H1 (cell line): ENCODE measurements around the gene KCNQ2. TPM values are rescaled to one million over a fixed set of nuclear protein-coding genes. Genes with fewer than 3 reads are reported as not detected.

Experiments
- CTCF ChIA-PET: fragments of 300-600 bp; sonication (Branson Sonifier 250); formaldehyde crosslinking; loops from one replicate; lab custom pipeline; 2021; ENCODE audit not compliant: partially characterized antibody; lab: Charles Lee
- POLR2A ChIA-PET: fragments of 300-600 bp; sonication (Branson Sonifier 250); formaldehyde crosslinking; loops from one replicate; lab custom pipeline; 2021; ENCODE audit warnings: inconsistent platforms; ENCODE audit not compliant: partially characterized antibody; lab: Charles Lee
- DNase-seq, 2 experiments: peaks; one replicate each; pipeline versions ENCODE4 v3.0.0 to v3.0.0-alpha.2; 2010 to 2022; ENCODE audit warnings: low spot score in 2 of 2, low read depth in 1 of 2, mixed read lengths in 1 of 2
- FAIRE-seq: peaks from 2 replicates; lab custom pipeline; 2011; peaks lifted over from hg19 to GRCh38; lab: Jason Lieb, UNC
- H2AFZ ChIP-seq: 2 replicates; pipeline ENCODE4 v1.8.1; 2012; ENCODE audit warnings: low read length, inconsistent platforms
- H2AK5ac ChIP-seq: 2 replicates; pipeline ENCODE4 v1.6.1; 2013; ENCODE audit warnings: low read depth, low read length
- H2BK120ac ChIP-seq: replicated peaks from 2 replicates; pipeline ENCODE3; 2013; ENCODE audit warnings: low read depth, low read length, inconsistent platforms
- H2BK12ac ChIP-seq: 2 replicates; pipeline ENCODE4 v1.6.1; 2013; ENCODE audit warnings: low read depth, low read length
- H2BK15ac ChIP-seq: 2 replicates; pipeline ENCODE4 v1.6.1; 2013; ENCODE audit warnings: low read length
- H2BK20ac ChIP-seq: 2 replicates; pipeline ENCODE4 v1.6.1; 2013; ENCODE audit warnings: low read length
- H2BK5ac ChIP-seq: 2 replicates; pipeline ENCODE4 v1.6.1; 2013; ENCODE audit warnings: low read depth, low read length
- H3K14ac ChIP-seq: 2 replicates; pipeline ENCODE4 v1.6.1; 2013; ENCODE audit warnings: inconsistent platforms; ENCODE audit not compliant: insufficient read length
- H3K18ac ChIP-seq: 2 replicates; pipeline ENCODE4 v1.6.1; 2013; ENCODE audit warnings: low read length; ENCODE audit errors: extremely low read depth
- H3K23ac ChIP-seq: 2 replicates; pipeline ENCODE4 v1.6.1; 2013; ENCODE audit warnings: inconsistent platforms; ENCODE audit not compliant: insufficient read length
- H3K23me2 ChIP-seq: 2 replicates; pipeline ENCODE4 v1.6.1; 2013; ENCODE audit warnings: low read depth, low read length
- H3K27ac ChIP-seq: 2 replicates; pipeline ENCODE4 v1.6.1; 2011; ENCODE audit warnings: low read depth, low read length, inconsistent platforms
- H3K27me3 ChIP-seq, 4 experiments: replicated peaks in 1 of 4; 1 replicate in 1 of 4; 2 replicates in 3 of 4; pipeline versions ENCODE4 v1.6.1 to v1.8.1; 2011 to 2013; ENCODE audit warnings: low read length in 3 of 4, mild to moderate bottlenecking in 3 of 4, inconsistent platforms in 2 of 4, mixed read lengths in 2 of 4, moderate library complexity in 1 of 4; ENCODE audit not compliant: control insufficient read depth in 3 of 4, insufficient read depth in 3 of 4; ENCODE audit errors: extremely low read depth in 1 of 4
- H3K36me3 ChIP-seq, 4 experiments: 2 replicates each; pipeline versions ENCODE4 v1.6.1 to v1.8.1; 2011 to 2013; ENCODE audit warnings: mild to moderate bottlenecking in 4 of 4, low read length in 3 of 4, moderate library complexity in 2 of 4, control low read depth in 1 of 4, inconsistent platforms in 1 of 4; ENCODE audit not compliant: insufficient read depth in 4 of 4, control insufficient read depth in 2 of 4
- H3K4ac ChIP-seq: replicated peaks from 2 replicates; pipeline ENCODE3; 2013; ENCODE audit warnings: low read length, low read depth, mixed read lengths, inconsistent platforms; ENCODE audit not compliant: insufficient read length
- H3K4me1 ChIP-seq, 4 experiments: replicated peaks in 1 of 4; 1 replicate in 1 of 4; 2 replicates in 3 of 4; pipeline versions ENCODE4 v1.6.1 to v1.8.1; 2011 to 2013; ENCODE audit warnings: low read length in 3 of 4, inconsistent platforms in 2 of 4, mixed read lengths in 1 of 4; ENCODE audit not compliant: insufficient read depth in 4 of 4, control insufficient read depth in 3 of 4
- H3K4me2 ChIP-seq, 2 experiments: 2 replicates each; pipeline versions ENCODE4 v1.6.1 to v1.8.1; 2011 to 2013; ENCODE audit warnings: low read depth in 2 of 2, low read length in 2 of 2, control low read depth in 1 of 2, inconsistent platforms in 1 of 2, mild to moderate bottlenecking in 1 of 2; ENCODE audit not compliant: insufficient read depth in 1 of 2
- H3K4me3 ChIP-seq, 4 experiments: fragments of 200-600, 300-600 bp in 1 of 4; sonication (generic), shearing (Covaris generic), sonication (Bioruptor Twin) in 1 of 4; 2 replicates each; pipeline versions ENCODE4 v1.5.1 to v1.8.1; 2011 to 2016; ENCODE audit warnings: low read length in 4 of 4, low read depth in 3 of 4, control low read depth in 2 of 4, inconsistent platforms in 2 of 4, mild to moderate bottlenecking in 2 of 4, mixed read lengths in 1 of 4, moderate library complexity in 1 of 4; ENCODE audit not compliant: insufficient read depth in 2 of 4; ENCODE audit errors: extremely low read depth in 1 of 4
- H3K56ac ChIP-seq: replicated peaks from 2 replicates; pipeline ENCODE3; 2013; ENCODE audit warnings: low read depth, mild to moderate bottlenecking, mixed read lengths, low read length, inconsistent platforms; ENCODE audit not compliant: insufficient read length
- H3K79me1 ChIP-seq: 2 replicates; pipeline ENCODE4 v1.6.1; 2013; ENCODE audit warnings: low read depth, low read length, control low read depth
- H3K79me2 ChIP-seq, 2 experiments: 2 replicates each; pipeline versions ENCODE4 v1.6.1 to v1.8.1; 2012 to 2013; ENCODE audit warnings: low read length in 2 of 2, mild to moderate bottlenecking in 2 of 2, inconsistent platforms in 1 of 2; ENCODE audit not compliant: insufficient read depth in 2 of 2, control insufficient read depth in 1 of 2
- H3K9ac ChIP-seq, 4 experiments: replicated peaks in 1 of 4; 1 replicate in 1 of 4; 2 replicates in 3 of 4; pipeline versions ENCODE4 v1.6.1 to v1.8.1; 2011 to 2013; ENCODE audit warnings: low read depth in 3 of 4, low read length in 3 of 4, control low read depth in 2 of 4, mild to moderate bottlenecking in 2 of 4, moderate library complexity in 2 of 4, inconsistent platforms in 1 of 4; ENCODE audit errors: extremely low read depth in 1 of 4
- H3K9me3 ChIP-seq, 2 experiments: 2 replicates each; pipeline versions ENCODE4 v1.6.1 to v1.8.1; 2012 to 2013; ENCODE audit warnings: mild to moderate bottlenecking in 2 of 2, moderate library complexity in 2 of 2, control low read depth in 1 of 2, inconsistent platforms in 1 of 2, low read depth in 1 of 2, low read length in 1 of 2, mixed read lengths in 1 of 2; ENCODE audit not compliant: insufficient read depth in 2 of 2
- H4K20me1 ChIP-seq, 2 experiments: replicated peaks in 1 of 2; 2 replicates each; pipeline versions ENCODE3 to v1.8.1; 2011 to 2013; ENCODE audit warnings: inconsistent platforms in 2 of 2, low read length in 2 of 2, mild to moderate bottlenecking in 1 of 2; ENCODE audit not compliant: insufficient read depth in 2 of 2, control insufficient read depth in 1 of 2
- H4K5ac ChIP-seq: 2 replicates; pipeline ENCODE4 v1.6.1; 2013; ENCODE audit warnings: low read length, low read depth, mixed read lengths, inconsistent platforms; ENCODE audit not compliant: insufficient read length
- H4K8ac ChIP-seq: 2 replicates; pipeline ENCODE4 v1.8.0; 2013; ENCODE audit warnings: mild to moderate bottlenecking, moderate library complexity, low read length, inconsistent platforms; ENCODE audit not compliant: insufficient read depth; ENCODE audit errors: extremely low read depth
- H4K91ac ChIP-seq: replicated peaks from 2 replicates; pipeline ENCODE3; 2013; ENCODE audit warnings: low read length, mixed read lengths, inconsistent platforms; ENCODE audit not compliant: insufficient read length
- ASH2L ChIP-seq: fragments of 200-600, 300-600 bp; sonication (generic); IDR thresholded peaks from one replicate; pipeline ENCODE4 v1.7.1; 2017; ENCODE audit warnings: low read length
- BCL11A ChIP-seq, 2 experiments: IDR thresholded peaks; one replicate each; pipeline ENCODE4 v1.6.1; 2011; ENCODE audit warnings: low read depth in 2 of 2, low read length in 2 of 2, mild to moderate bottlenecking in 2 of 2
- CHD1 ChIP-seq: IDR thresholded peaks from 2 replicates; pipeline ENCODE4 v1.6.1; 2012; ENCODE audit warnings: low read depth, low read length, improper control_type of control experiment
- EP300 ChIP-seq, 2 experiments: IDR thresholded peaks; 1 replicate in 1 of 2; 2 replicates in 1 of 2; pipeline ENCODE4 v1.6.1; 2011 to 2012; ENCODE audit warnings: low read depth in 2 of 2, low read length in 2 of 2, mild to moderate bottlenecking in 2 of 2, borderline replicate concordance in 1 of 2, inconsistent platforms in 1 of 2, moderate library complexity in 1 of 2
- FOSL1 ChIP-seq: IDR thresholded peaks from 2 replicates; pipeline ENCODE4 v1.6.1; 2011; ENCODE audit warnings: mild to moderate bottlenecking, low read depth, low read length, moderate library complexity; ENCODE audit not compliant: insufficient read depth
- JUND ChIP-seq: IDR thresholded peaks from 2 replicates; pipeline ENCODE4 v1.6.1; 2011; ENCODE audit warnings: mild to moderate bottlenecking, improper control_type of control experiment, low read length
- KDM4A ChIP-seq: IDR thresholded peaks from one replicate; pipeline ENCODE4 v1.7.1; 2012; ENCODE audit warnings: low read depth, mild to moderate bottlenecking, moderate library complexity, low read length, inconsistent platforms; ENCODE audit not compliant: severe bottlenecking
- KDM5A ChIP-seq: fragments of 200-600 bp; IDR thresholded peaks from 2 replicates; pipeline ENCODE4 v1.7.1; 2012; ENCODE audit warnings: mild to moderate bottlenecking, low read length, inconsistent platforms, mixed read lengths
- POLR2A ChIP-seq, 2 experiments: IDR thresholded peaks; 1 replicate in 1 of 2; 2 replicates in 1 of 2; pipeline ENCODE4 v1.6.1; 2011; ENCODE audit warnings: low read depth in 2 of 2, low read length in 2 of 2, mild to moderate bottlenecking in 2 of 2; ENCODE audit errors: control extremely low read depth in 1 of 2
- RAD21 ChIP-seq, 2 experiments: IDR thresholded peaks in 1 of 2; conservative IDR thresholded peaks in 1 of 2; 2 replicates each; pipeline ENCODE4 v1.6.1; 2011; ENCODE audit warnings: low read depth in 2 of 2, low read length in 2 of 2, improper control_type of control experiment in 1 of 2, inconsistent platforms in 1 of 2, mild to moderate bottlenecking in 1 of 2, moderate library complexity in 1 of 2
- WGBS, 2 experiments: shearing (Covaris generic) in 1 of 2; methylation state at CpG; one replicate each; pipeline versions ENCODE4 v1.1.6 to v1.1.7; 2013 to 2015; ENCODE audit warnings: low lambda C conversion rate in 2 of 2, mixed read lengths in 2 of 2, inconsistent platforms in 1 of 2, low coverage in 1 of 2, missing lambda C conversion rate in 1 of 2; ENCODE audit not compliant: insufficient replicate concordance in 2 of 2, insufficient coverage in 1 of 2, insufficient read length in 1 of 2; ENCODE audit errors: extremely low coverage in 1 of 2, missing lambda C conversion rate in 1 of 2; 5-methylcytosine and 5-hydroxymethylcytosine counted together
- polyA plus RNA-seq, 7 experiments: library from polyadenylated mRNA; depleted of rRNA in 3 of 7; stranded (reverse) in 5 of 7; unstranded in 2 of 7; fragments of >200 nt in 5 of 7; fragments of 200-250 nt in 2 of 7; gene quantifications; 1 replicate in 5 of 7; 2 replicates in 1 of 7; 4 replicates in 1 of 7; pipeline versions ENCODE4 v1.2.1 to v1.2.3, GENCODE V29; 2011 to 2013; ENCODE audit warnings: missing spikeins in 2 of 7, mixed read lengths in 2 of 7
- total RNA-seq: library from RNA; stranded (reverse); fragmentation: NEBNext Ultra II Directional; extraction: Animal tissue kit (Norgen Biotek cat#: 25700); gene quantifications from 2 replicates; pipeline ENCODE4 v1.2.1, GENCODE V29; 2021
- TF ChIP-seq, protein P1 (sequence below): IDR thresholded peaks from 2 replicates; pipeline ENCODE4 v1.6.1; 2012; ENCODE audit warnings: inconsistent platforms

Gene KCNQ2
- total and polyA plus RNA-seq, 2 of the 8 experiments (the other 6 are each of a cell fraction or from before 2014, with no cell fraction given) = 82.6 to 243 TPM

DNA sequence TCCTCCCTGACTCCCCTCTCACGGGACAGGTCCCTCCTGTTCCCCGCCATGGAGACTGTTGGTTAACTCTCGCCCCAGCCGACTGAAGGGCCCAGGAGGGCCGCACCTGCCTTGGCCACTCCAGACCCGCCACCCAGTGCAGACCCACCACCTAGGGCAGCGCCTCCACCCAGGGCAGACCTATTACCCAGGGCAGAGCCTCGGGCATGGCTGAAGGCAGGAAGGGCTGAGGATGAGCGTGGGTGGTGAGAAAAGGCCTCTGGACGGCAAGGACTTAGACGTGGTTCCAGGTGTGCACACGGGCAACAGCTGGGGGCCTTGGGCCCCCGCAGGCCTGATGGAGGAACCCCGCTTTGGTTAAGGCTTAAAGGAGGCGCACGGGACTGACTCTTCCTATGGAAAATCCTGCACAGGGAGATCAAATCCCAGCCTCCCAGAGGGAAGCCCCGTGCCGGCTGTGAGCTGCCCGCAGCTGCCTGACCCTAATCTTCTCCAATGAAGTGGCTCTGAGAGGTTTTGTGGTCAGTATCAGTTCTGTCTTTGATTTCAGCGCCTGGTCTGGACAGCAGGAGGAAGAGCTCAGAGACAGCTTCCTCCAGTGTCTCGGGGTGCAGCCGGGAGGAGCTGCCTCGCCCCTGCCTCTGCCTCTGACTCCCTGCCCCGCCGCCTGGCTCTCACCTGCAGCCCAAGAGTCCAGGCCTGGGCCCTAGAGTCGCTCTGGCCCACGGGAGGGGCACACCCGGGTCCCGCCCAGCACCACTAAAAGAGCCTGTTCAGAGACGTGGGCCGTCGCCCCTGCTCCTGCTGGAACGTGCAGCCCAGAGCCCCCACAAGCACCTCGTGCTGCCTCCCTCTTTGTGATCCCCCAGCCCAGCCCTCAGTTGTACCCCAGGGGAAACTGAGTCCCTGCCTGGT is 99.2 kb downstream of the KCNQ2 start:
- Histone ChIP-seq H3K18ac (no peak overlapping the region), H3K4me1 (peaks cover 3 to 19% (median 14%) of the 10 kb centered on the region in 4 experiments), H4K5ac (no peak overlapping the region), H3K9me3 (no peaks in the 10 kb centered on the region), H3K79me2 (no peaks in the 10 kb centered on the region), H2AFZ (no peak overlapping the region), H3K27ac (no peak overlapping the region), H3K9ac (no peak overlapping the region), H2BK20ac (no peak overlapping the region), H2BK15ac (no peak overlapping the region), H4K8ac (no peak overlapping the region), H3K4ac (no peak overlapping the region), H3K23ac (no peak overlapping the region), H2BK120ac (no peak overlapping the region), H3K79me1 (peaks cover 2% of the 10 kb centered on the region; the same call in 1 of the 2 replicates), H2AK5ac (no peak overlapping the region), H4K91ac (no peak overlapping the region), H3K4me3 (no peak overlapping the region), H3K27me3 (peaks cover 0 to 2% (median 0%) of the 10 kb centered on the region in 4 experiments; a peak in 2 of 7 replicates), H4K20me1 (no peaks in the 10 kb centered on the region), H2BK5ac (no peak overlapping the region), H2BK12ac (no peak overlapping the region), H3K36me3 (no peaks in the 10 kb centered on the region), H3K56ac (no peak overlapping the region), H3K4me2 (no peak overlapping the region), H3K14ac (no peak overlapping the region), H3K23me2 (peaks cover 3% of the 10 kb centered on the region)
- 86% methylated on average over 29 of the region's 34 CpGs; no CpG with 5 or more reads in 1 of the 2 experiments for WGBS, 2 experiments
- CTCF ChIA-PET = interaction anchor here (0.9 to 5.2 kb wide), 5 partner anchors 9 to 169 kb away, joined by 3 to 25 read pairs (median 4); no protein-coding TSS in a partner anchor
- no peak for FAIRE-seq
- POLR2A ChIA-PET = interaction anchor here (0.7 to 1.6 kb wide), 2 partner anchors 12 to 14 kb away, joined by 3 read pairs; partner anchors contain the start of gene CHRNA4
- no peak for DNase-seq
- no peak for TF ChIP-seq POLR2A (IDR thresholded peaks at IDR 0.05; ENCODE audit: control extremely low read depth in 1 of 2, low read depth in 2 of 2, low read length in 2 of 2)
- TF ChIP-seq, protein P1, sequence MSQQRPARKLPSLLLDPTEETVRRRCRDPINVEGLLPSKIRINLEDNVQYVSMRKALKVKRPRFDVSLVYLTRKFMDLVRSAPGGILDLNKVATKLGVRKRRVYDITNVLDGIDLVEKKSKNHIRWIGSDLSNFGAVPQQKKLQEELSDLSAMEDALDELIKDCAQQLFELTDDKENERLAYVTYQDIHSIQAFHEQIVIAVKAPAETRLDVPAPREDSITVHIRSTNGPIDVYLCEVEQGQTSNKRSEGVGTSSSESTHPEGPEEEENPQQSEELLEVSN = no peak
- no peak for TF ChIP-seq BCL11A (IDR thresholded peaks at IDR 0.05; ENCODE audit: low read depth in 2 of 2, low read length in 2 of 2)
- TF ChIP-seq RAD21 (IDR thresholded peaks at IDR 0.05 in 1 of 2, conservative IDR thresholded peaks at IDR 0.05 in 1 of 2; ENCODE audit: low read depth in 2 of 2, low read length in 2 of 2) = no peak
- TF ChIP-seq EP300 (IDR thresholded peaks at IDR 0.05; ENCODE audit: borderline replicate concordance in 1 of 2, low read depth in 2 of 2, low read length in 2 of 2) = no peak
- no peak for TF ChIP-seq JUND
- TF ChIP-seq ASH2L = no peak
- no peak for TF ChIP-seq FOSL1
- TF ChIP-seq CHD1 = no peak
- TF ChIP-seq KDM5A = no peak
- TF ChIP-seq KDM4A = no peak
